Left cardiac atrium (tissue), 4 donors: ENCODE results near the gene KLRK1. TPM values are rescaled to one million over a fixed set of nuclear protein-coding genes. Genes with fewer than 3 reads are reported as not detected.
"Not testable (repeated sequence)": the region's sequence is repeated elsewhere in the genome, so short reads cannot be mapped to it uniquely, and the experiment has no call there.

Experiments used
- ATAC-seq, 2 donors: fragments of 200-7000 bp; cut with Tn5 transposase; one replicate each; pipeline ENCODE4 v1.9.1; 2020; ENCODE audit warnings: mild to moderate bottlenecking in 2 of 2, moderate library complexity in 2 of 2
- DNase-seq: peaks from one replicate; pipeline ENCODE4 v3.0.0-alpha.2; 2020
- intact Hi-C, 2 donors: fragments of 100-400 bp; cut with DNase I; formaldehyde crosslinking; loops; one replicate each; pipeline versions ENCODE4 v1.14.1 to v1.15.1; 2022 to 2023
- total RNA-seq, 2 donors: library from RNA; stranded (reverse); fragmentation: NEBNext Ultra II Directional; extraction: Animal tissue kit (Norgen Biotek cat#: 25700); gene quantifications; one replicate each; pipeline ENCODE4 v1.2.1, GENCODE V29; 2021
- donor health status: DM: no; HTN: yes; CAD: no.
- donor health status: DM: no; HTN: yes; CAD: no; lungs with severe emphysema.
- donor health status: DM: yes; HTN: yes; CAD: no.
- donor health status: Dilated cardiomyopathy.

KLRK1 gene
- total RNA-seq, 2 donors from 2014 or later = 0.65 to 3.3 TPM

GRCh38 chr12:10328691-10329090, 61.1 kb downstream of the KLRK1 start:
- ATAC-seq, intact Hi-C loops, DNase-seq: not testable (repeated sequence)

Other genes with a start within 250 kb of the KLRK1 start
- under 1 TPM in 1 of 2 donors, not detected in 1; 0.60 TPM for gene OLR1, start 217.9 kb downstream of the KLRK1 start, total RNA-seq
- not detected for gene TMEM52B, start 211.0 kb downstream of the KLRK1 start, total RNA-seq
- gene GABARAPL1, start 177.2 kb downstream of the KLRK1 start, total RNA-seq = 100 to 1,000 TPM; 167 to 280 TPM
- 1 to 10 TPM; 2.4 to 3.6 TPM for gene KLRD1, start 82.2 kb downstream of the KLRK1 start, total RNA-seq
- gene KLRC4, start 19.7 kb upstream of the KLRK1 start, total RNA-seq = under 1 TPM in 1 of 2 donors, not detected in 1; 0.77 TPM
- gene KLRC3, start 30.6 kb upstream of the KLRK1 start, total RNA-seq = not detected
- gene KLRC2, start 46.0 kb upstream of the KLRK1 start, total RNA-seq = not detected
- under 1 TPM in 1 of 2 donors, not detected in 1; 0.27 TPM for gene KLRC1, start 63.3 kb upstream of the KLRK1 start, total RNA-seq
- gene EIF2S3B, start 115.8 kb upstream of the KLRK1 start, total RNA-seq = under 1 TPM; 0.41 to 0.65 TPM
- gene MAGOHB, start 223.6 kb upstream of the KLRK1 start, total RNA-seq = 10 to 100 TPM; 13.6 to 18.4 TPM